WTC11 (cell line): ENCODE data around the gene DNAJC3.

ENCODE experiments used
- HMGA2 ChIP-seq: fragments of 250-450 bp; sonication (Bioruptor Pico); IDR thresholded peaks from 2 replicates; pipeline ENCODE4 v1.4.0; 2021; ENCODE audit warnings: mild to moderate bottlenecking, moderate library complexity
- IRF2 ChIP-seq: sonication (generic); formaldehyde crosslinking; IDR thresholded peaks from 2 replicates; pipeline ENCODE4 v1.8.0; 2022; ENCODE audit warnings: low read depth, missing genetic modification reagents, borderline replicate concordance
- RELA ChIP-seq: sonication (generic); formaldehyde crosslinking; IDR thresholded peaks from 2 replicates; pipeline ENCODE4 v1.8.1; 2022; ENCODE audit warnings: missing genetic modification reagents, mild to moderate bottlenecking, borderline replicate concordance
- TEAD4 ChIP-seq: sonication (generic); formaldehyde crosslinking; IDR thresholded peaks from 2 replicates; pipeline ENCODE4 v1.8.0; 2022; ENCODE audit warnings: mild to moderate bottlenecking, missing genetic modification reagents
- ZNF232 ChIP-seq: sonication (generic); formaldehyde crosslinking; IDR thresholded peaks from 2 replicates; pipeline ENCODE4 v1.8.0; 2022; ENCODE audit warnings: mild to moderate bottlenecking, missing genetic modification reagents
- ZNF263 ChIP-seq: sonication (generic); formaldehyde crosslinking; IDR thresholded peaks from 2 replicates; pipeline ENCODE4 v1.8.1; 2022; ENCODE audit warnings: low read depth, mild to moderate bottlenecking, moderate library complexity, missing genetic modification reagents
- TF ChIP-seq, protein P1 (sequence below): fragments of 200-600 bp; IDR thresholded peaks from 2 replicates; pipeline ENCODE4 v1.8.0; 2022; ENCODE audit warnings: antibody characterized with exemption
- TF ChIP-seq, protein P2 (sequence below): sonication (generic); formaldehyde crosslinking; conservative IDR thresholded peaks from 2 replicates; pipeline ENCODE4 v1.8.1; 2023; ENCODE audit warnings: mild to moderate bottlenecking, low read depth, missing genetic modification reagents, moderate library complexity
- TF ChIP-seq, protein P3 (sequence below): sonication (generic); formaldehyde crosslinking; IDR thresholded peaks from 2 replicates; pipeline ENCODE4 v1.8.0; 2022; ENCODE audit warnings: mild to moderate bottlenecking, missing genetic modification reagents
- TF ChIP-seq, protein P4 (sequence below): fragments of 250-450 bp; sonication (Bioruptor Pico); conservative IDR thresholded peaks from 2 replicates; pipeline ENCODE4 v1.9.0; 2021; ENCODE audit warnings: mild to moderate bottlenecking
- TF ChIP-seq, protein P5 (sequence below): sonication (generic); formaldehyde crosslinking; IDR thresholded peaks from 2 replicates; pipeline ENCODE4 v1.8.0; 2022; ENCODE audit warnings: mild to moderate bottlenecking, missing genetic modification reagents
- TF ChIP-seq, protein P6 (sequence below): sonication (generic); formaldehyde crosslinking; conservative IDR thresholded peaks from 2 replicates; pipeline ENCODE4 v1.8.1; 2022; ENCODE audit warnings: mild to moderate bottlenecking, missing genetic modification reagents
- TF ChIP-seq, protein P7 (sequence below): sonication (generic); formaldehyde crosslinking; IDR thresholded peaks from 2 replicates; pipeline ENCODE4 v1.8.1; 2022; ENCODE audit warnings: low read depth, mild to moderate bottlenecking, moderate library complexity, missing genetic modification reagents, borderline replicate concordance

DNA sequence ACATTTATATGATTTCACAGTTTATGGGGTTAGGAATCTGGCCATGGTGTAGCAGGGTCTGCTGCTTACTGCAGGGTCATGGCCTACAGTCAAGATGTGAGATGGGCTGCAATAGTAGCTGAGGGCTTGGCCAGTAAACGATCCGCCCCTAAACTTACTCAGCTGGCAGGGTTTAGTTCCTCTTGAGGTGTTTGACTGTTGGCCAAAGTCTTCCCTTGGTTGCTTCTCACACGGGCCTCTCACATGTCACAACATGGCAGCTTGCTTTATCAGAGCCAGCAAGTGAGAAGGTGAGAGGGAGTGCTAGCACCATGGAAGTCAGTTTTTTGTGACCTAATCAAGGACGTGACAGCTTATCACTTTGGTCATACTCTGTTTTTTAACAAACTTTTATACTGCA lies 77.1 kb downstream of the DNAJC3 start:
- TF ChIP-seq, protein P1, sequence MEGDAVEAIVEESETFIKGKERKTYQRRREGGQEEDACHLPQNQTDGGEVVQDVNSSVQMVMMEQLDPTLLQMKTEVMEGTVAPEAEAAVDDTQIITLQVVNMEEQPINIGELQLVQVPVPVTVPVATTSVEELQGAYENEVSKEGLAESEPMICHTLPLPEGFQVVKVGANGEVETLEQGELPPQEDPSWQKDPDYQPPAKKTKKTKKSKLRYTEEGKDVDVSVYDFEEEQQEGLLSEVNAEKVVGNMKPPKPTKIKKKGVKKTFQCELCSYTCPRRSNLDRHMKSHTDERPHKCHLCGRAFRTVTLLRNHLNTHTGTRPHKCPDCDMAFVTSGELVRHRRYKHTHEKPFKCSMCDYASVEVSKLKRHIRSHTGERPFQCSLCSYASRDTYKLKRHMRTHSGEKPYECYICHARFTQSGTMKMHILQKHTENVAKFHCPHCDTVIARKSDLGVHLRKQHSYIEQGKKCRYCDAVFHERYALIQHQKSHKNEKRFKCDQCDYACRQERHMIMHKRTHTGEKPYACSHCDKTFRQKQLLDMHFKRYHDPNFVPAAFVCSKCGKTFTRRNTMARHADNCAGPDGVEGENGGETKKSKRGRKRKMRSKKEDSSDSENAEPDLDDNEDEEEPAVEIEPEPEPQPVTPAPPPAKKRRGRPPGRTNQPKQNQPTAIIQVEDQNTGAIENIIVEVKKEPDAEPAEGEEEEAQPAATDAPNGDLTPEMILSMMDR, result no peak
- TF ChIP-seq ZNF232 (CRISPR knock-in tag) (no peak), HMGA2 (CRISPR knock-in tag) (no peak), RELA (no peak), ZNF263 (CRISPR knock-in tag) (no peak), IRF2 (CRISPR knock-in tag) (no peak), TEAD4 (CRISPR knock-in tag) (no peak)
- TF ChIP-seq, protein P2, sequence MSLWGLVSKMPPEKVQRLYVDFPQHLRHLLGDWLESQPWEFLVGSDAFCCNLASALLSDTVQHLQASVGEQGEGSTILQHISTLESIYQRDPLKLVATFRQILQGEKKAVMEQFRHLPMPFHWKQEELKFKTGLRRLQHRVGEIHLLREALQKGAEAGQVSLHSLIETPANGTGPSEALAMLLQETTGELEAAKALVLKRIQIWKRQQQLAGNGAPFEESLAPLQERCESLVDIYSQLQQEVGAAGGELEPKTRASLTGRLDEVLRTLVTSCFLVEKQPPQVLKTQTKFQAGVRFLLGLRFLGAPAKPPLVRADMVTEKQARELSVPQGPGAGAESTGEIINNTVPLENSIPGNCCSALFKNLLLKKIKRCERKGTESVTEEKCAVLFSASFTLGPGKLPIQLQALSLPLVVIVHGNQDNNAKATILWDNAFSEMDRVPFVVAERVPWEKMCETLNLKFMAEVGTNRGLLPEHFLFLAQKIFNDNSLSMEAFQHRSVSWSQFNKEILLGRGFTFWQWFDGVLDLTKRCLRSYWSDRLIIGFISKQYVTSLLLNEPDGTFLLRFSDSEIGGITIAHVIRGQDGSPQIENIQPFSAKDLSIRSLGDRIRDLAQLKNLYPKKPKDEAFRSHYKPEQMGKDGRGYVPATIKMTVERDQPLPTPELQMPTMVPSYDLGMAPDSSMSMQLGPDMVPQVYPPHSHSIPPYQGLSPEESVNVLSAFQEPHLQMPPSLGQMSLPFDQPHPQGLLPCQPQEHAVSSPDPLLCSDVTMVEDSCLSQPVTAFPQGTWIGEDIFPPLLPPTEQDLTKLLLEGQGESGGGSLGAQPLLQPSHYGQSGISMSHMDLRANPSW (CRISPR knock-in tag), result no peak
- TF ChIP-seq, protein P3, sequence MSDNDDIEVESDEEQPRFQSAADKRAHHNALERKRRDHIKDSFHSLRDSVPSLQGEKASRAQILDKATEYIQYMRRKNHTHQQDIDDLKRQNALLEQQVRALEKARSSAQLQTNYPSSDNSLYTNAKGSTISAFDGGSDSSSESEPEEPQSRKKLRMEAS, result no peak
- TF ChIP-seq, protein P4, sequence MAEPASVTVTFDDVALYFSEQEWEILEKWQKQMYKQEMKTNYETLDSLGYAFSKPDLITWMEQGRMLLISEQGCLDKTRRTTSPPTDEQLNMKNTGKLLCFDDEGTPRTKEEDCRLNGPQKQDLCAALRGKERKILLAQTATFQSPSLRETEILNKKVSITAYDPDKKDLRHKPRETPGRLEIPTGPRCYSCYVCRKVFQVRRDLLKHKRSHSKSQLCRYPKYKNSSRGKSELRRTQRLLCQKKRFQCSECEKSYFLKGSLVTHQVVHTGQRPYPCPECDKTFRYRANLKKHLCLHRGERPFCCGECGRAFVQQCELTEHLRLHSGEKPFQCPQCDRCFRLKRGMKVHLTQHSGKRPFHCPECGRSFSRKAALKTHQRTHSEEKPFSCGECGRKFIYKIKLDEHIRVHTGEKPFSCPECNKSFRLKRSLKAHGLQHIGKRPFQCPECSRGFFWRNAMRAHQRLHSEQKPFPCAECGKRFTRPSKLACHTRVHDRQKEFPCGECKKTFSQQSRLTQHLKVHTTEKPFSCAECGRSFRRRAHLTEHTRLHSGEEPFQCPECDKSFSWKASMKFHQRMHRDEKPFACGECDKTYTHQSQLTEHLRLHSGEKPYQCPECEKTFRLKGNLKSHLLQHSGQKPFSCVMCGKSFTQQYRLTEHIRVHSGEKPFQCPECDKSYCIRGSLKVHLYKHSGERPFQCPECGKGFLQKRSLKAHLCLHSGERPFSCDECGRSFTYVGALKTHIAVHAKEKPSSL (CRISPR knock-in tag), result no peak
- TF ChIP-seq, protein P5, sequence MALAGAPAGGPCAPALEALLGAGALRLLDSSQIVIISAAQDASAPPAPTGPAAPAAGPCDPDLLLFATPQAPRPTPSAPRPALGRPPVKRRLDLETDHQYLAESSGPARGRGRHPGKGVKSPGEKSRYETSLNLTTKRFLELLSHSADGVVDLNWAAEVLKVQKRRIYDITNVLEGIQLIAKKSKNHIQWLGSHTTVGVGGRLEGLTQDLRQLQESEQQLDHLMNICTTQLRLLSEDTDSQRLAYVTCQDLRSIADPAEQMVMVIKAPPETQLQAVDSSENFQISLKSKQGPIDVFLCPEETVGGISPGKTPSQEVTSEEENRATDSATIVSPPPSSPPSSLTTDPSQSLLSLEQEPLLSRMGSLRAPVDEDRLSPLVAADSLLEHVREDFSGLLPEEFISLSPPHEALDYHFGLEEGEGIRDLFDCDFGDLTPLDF, result no peak
- TF ChIP-seq, protein P6, sequence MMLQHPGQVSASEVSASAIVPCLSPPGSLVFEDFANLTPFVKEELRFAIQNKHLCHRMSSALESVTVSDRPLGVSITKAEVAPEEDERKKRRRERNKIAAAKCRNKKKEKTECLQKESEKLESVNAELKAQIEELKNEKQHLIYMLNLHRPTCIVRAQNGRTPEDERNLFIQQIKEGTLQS, result no peak
- TF ChIP-seq, protein P7, sequence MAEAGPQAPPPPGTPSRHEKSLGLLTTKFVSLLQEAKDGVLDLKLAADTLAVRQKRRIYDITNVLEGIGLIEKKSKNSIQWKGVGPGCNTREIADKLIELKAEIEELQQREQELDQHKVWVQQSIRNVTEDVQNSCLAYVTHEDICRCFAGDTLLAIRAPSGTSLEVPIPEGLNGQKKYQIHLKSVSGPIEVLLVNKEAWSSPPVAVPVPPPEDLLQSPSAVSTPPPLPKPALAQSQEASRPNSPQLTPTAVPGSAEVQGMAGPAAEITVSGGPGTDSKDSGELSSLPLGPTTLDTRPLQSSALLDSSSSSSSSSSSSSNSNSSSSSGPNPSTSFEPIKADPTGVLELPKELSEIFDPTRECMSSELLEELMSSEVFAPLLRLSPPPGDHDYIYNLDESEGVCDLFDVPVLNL (CRISPR knock-in tag), result no peak
